OCI-M2 (cell line): ENCODE results near the gene FANCB.
A peak's percentile ranks its signal among the peaks of the same experiment; 100 is the strongest.

Experiments used
- DNase-seq: peaks from one replicate; lab custom pipeline; 2025; ENCODE audit not compliant: unreplicated experiment; lab: John Stamatoyannopoulos, UW

Gene FANCB

DNA sequence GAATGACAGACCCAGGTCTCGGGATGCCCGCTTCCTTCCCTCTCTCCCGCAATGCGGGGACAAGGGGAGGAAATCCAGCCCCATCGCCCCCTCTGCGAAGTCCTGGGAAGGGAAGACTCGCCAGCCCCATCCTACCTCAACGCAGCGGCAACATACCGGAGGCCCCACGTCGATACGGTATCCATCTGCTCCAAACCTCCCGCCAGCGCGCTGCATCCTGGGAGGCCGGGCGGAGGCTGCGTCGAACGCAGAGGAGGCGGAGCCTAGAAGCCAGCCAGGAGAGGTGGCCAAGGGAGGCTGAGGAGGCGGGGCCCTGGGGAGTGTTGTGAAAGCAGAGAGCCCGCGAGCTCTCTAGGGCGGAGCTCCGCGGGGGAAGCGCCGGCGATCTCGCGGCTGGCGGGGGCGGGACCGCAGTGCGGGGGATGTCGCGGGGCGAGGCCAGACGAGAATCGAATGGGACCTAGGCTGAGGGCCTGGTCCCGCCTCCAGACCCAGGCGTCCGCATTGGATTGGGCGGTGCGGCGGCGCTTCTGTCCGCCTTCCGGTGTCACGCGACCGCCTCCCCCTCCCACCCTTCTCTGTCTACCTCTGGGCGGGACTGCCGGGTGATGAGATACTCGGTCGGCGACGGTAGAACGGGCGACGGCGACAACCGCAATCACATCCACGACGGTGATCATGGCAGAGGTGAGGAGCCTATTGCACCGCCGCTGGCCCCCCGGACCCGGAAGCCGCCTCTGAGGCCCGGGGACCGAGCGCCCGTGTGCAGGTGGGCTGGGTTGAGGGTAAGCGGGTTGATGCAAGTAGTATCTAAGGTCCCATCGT, at the start of gene FANCB, which contains the start of gene MOSPD2:
Gene FANCB, minus strand, starts transcription at position 219 of the 825 bp plus-strand sequence. CDS start 7,559 bp downstream, outside the sequence.
Gene MOSPD2, plus strand, starts transcription at position 571 of the 825 bp plus-strand sequence. Its CDS starts 108 bp downstream, at position 679.
- peak; percentile 61 for DNase-seq

DNA sequence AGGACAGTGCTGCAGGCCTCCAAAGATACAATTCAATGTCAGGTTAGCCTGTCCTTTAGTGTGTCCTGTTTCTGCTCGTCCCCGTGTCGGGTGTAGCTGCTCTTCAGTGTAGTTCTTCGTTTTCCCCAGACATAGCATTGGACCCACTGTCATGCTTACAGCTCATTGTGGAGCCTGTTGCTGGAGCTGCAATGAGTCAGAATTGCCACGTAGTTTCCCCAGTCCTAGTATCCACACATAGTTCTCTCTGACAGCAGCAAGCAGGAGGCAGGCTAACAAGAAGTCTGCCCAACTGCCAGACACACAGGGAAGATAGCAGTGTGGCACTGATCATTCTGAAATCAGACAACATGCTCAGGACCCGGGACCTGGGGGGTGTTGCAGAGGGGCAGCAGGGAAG, 49.6 kb upstream of the FANCB start:
- DNase-seq = no peak

DNA sequence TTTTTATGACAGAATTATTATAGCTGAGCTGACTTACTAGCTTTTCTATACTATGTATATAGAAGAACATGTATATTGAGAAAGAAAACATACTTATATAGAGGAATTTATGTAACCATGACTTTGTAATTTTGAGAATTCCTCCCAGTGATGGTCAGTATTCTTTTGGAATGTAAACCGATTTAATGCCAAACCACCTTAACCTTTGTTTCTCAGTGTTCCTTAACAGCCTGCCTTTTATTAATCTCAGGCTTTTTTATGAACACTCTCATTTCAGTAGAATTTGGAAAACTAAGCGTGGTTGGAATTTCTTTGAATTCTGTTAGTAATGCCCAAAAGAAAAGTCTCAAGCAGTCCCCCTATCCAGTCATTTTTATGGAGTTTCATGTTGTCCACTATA, 47.3 kb upstream of the FANCB start:
- DNase-seq = no peak

DNA sequence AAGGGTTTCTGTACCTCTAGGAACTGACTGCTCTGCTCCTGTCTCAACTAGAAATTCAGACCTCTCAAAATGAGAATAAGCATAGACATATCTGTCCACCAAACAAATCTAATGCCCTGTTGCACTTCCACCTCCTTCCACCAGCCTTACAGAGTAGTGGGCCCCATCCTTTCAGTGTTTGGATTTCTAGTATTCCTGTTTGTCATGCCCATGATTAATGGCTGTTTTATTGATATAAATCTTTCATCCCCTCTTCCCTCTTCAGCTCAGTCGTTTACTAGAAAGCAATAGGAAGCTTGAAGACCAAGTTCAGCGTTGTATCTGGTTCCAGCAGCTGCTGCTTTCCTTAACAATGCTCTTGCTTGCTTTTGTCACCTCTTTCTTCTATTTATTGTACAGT, 46.5 kb upstream of the FANCB start:
- DNase-seq = no peak

- DNase-seq = no peak
These were observed 43.3 kb upstream of the FANCB start for GRCh38 chrX:14916017-14916674.

GRCh38 chrX:14915596-14915995, 42.7 kb upstream of the FANCB start:
- no peak for DNase-seq

DNA sequence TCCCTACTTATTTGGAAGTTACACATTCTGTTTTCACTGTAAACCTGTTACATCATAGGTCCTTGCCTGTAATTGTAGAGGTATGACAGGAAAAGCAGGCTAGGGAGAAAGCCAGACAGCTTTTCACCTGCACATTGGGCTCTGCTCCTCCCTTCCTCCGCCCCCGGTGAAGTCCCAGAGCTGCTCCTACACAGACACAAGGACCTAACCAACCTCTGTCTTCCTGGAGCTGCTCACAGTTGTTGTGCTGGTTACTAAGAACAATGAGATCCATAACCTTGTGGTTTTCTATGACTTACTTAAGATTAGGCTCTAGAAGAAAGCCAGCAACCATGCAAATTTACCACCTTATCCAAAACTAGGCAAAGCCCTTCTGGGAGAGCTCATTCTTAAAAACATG, 40.4 kb upstream of the FANCB start:
- DNase-seq = no peak

- no peak for DNase-seq
These were observed 31.0 kb upstream of the FANCB start for GRCh38 chrX:14903891-14904290.

GRCh38 chrX:14902537-14902936, 29.7 kb upstream of the FANCB start:
- no peak for DNase-seq

DNA sequence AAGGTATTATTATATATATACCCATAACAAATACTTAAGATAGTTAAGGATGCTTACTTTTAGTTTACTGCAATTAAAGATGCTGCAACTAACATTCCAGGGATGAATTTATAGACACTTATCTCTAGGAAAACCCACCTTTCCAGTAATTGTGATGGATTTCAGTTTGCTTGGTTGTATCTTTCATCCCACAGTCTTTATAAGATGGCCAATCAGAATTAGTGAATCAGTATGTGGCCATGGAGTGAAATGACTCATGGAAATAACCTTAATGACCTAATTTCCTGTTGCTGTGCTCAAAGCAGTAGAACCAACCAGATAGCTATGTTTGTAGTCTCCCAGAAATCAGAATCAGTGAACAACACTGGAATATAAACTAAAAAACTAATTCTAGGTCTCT, 26.7 kb upstream of the FANCB start:
- DNase-seq = no peak

- DNase-seq = no peak
These were observed 24.2 kb upstream of the FANCB start for GRCh38 chrX:14897042-14897441.

DNA sequence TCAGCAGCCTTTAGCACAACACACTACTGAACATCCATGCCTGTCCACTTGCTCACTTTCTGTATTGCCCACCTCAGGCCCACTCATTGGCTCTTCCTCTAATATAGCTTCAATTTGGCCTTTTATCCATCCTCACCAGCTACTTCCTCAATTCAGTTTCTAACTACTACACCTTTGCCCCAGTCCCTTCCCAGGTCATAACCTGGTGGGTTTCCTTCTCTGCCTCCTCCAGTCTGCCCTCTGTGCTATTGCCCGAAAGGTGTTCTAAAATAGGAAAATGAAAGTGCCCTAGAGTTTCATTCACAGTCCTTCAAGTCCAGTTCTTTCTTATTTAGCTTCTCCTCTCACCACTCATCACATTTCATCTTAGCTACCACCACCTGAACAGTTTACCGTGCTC, 23.4 kb upstream of the FANCB start:
- no peak for DNase-seq

GRCh38 chrX:14886252-14886651, 13.4 kb upstream of the FANCB start:
- DNase-seq = no peak

DNA sequence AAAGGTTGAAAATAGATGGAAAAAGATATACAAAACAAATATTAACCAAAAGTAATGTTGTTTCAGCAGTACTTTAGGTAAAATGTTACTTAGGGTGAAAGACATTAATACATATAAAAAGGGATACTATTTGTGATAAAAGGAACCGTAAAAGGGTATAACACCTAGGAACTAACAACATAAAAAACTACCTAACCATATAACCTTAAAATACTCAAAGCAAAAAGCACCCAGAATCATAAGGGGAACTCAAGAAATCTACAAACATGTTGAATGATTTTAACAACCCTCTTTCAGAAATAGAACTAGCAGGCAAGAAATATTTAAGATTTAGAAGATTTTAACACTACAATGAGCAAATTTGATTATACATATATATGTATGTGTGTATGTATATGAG, 11.8 kb upstream of the FANCB start:
- DNase-seq = no peak

- no peak for DNase-seq
These were observed 11.0 kb upstream of the FANCB start for GRCh38 chrX:14883826-14884225.

GRCh38 chrX:14875624-14876023, 2.8 kb upstream of the FANCB start:
- DNase-seq = no peak

DNA sequence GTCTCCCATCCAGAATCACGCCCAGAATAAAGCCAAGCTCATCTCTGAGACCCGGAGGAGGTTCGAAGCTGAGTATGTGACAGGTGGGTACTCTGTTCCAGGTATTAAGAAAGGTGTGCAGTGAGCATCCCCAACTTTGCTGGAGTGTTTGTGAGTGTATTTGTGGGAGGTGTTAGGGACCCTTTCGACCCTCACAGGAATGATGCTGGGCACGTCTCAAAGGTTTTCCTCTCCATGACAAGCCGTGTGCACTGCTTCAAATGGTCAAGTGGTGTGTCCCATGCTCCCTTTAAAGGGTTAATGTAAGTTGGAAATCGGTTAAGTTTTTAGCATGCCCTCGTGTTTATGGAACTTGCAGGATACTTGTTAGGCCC, 794 bp upstream of the FANCB start:
- DNase-seq = no peak

GRCh38 chrX:14872355-14872754, 514 bp downstream of the FANCB start:
- no peak for DNase-seq

DNA sequence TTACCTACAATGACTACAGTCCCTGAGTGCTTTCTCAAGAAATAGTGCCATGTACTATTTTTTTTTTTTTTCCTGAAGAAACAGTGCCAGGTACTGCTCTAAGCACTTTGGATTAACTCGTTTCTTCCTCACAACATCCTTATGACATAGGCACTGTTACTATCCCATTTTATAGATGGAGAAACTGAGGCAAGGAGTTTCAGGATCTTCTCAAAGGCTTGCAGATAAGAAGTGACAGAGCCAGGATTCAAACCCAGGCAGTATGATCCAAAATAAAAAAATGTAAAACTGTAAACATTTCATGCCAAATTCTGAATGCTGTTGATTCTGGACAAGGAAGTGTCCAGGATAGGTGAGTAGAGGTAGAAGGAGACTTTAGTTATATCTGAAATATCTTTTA, 1.1 kb downstream of the FANCB start:
- DNase-seq = no peak

DNA sequence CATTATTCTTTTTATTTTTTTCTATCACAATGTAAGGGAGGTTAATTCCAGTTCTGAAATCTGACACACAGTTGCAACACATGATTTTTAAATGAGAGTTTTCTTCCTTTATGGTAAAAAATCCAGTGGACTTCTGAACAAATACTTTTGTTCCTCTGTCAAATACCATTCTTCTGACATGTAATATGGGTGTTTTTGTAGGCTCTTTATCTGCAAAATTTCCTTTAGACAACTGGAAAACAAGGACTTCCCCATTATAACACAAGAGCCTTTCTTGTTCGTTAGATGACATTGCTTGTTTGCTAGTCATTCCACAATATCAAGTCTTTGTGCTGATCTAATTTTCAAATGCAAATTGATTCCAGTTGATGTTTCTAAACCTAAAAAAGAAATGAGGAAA, 7.7 kb downstream of the FANCB start:
- DNase-seq = no peak

- DNase-seq = no peak
These were observed 8.2 kb downstream of the FANCB start for GRCh38 chrX:14864631-14865030.

DNA sequence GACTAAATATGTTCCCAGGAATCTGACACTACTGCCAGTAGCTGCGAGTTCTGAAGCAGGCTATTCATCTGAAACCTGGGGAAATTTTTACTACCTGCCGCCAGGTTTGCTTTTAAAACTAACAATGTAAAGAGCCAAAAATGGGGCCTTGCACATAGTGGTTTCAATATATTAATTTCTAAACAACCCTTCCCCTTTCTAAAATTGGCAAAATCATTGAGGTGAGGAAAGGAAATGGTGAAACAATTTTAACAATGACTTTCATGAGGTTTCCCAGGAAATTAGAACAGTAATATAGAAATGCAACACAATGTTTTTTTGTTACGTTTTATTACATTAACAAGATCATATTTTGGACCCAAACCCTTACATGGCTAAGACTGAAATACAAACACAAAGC, 21.3 kb downstream of the FANCB start:
- DNase-seq = no peak

GRCh38 chrX:14843666-14844065, 29.2 kb downstream of the FANCB start:
- DNase-seq = no peak
